Vagina (tissue), 2 donors: Measurements from ENCODE around the gene RFPL2.

Source experiments
- POLR2A ChIP-seq, 2 donors: fragments of 450-650 bp; IDR thresholded peaks; one replicate each; pipeline ENCODE4 v1.6.1; 2017; ENCODE audit warnings: antibody characterized with exemption in 2 of 2, mild to moderate bottlenecking in 2 of 2, moderate library complexity in 2 of 2
- TF ChIP-seq, protein P1 (sequence below), 3 experiments: fragments of 450-650 bp in 2 of 3; fragments of 200-600 bp in 1 of 3; sonication (generic) in 1 of 3; IDR thresholded peaks; one replicate each; pipeline ENCODE4 v1.5.1; 2017 to 2019; ENCODE audit warnings: antibody characterized with exemption in 3 of 3, mild to moderate bottlenecking in 2 of 3, moderate library complexity in 2 of 3

DNA sequence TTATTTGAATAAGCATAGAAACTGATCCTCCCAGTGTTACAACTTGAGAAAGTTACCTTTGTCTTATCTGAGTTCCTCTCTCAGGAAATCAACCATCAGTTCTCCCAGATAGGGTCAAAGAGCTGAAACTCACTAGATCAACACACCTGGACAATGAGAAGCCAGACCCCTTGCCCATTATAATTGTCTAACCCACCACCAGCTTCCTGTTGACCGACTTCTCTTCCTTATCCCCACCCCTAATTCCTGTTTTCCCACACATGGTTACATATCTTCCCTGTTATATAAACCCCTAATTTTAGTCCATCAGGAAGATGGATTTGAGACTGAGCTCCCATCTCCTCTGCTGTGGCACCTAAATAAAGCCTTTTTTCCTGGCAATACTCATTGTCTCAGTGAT is 43.4 kb upstream of the RFPL2 start:
- TF ChIP-seq, protein P1, sequence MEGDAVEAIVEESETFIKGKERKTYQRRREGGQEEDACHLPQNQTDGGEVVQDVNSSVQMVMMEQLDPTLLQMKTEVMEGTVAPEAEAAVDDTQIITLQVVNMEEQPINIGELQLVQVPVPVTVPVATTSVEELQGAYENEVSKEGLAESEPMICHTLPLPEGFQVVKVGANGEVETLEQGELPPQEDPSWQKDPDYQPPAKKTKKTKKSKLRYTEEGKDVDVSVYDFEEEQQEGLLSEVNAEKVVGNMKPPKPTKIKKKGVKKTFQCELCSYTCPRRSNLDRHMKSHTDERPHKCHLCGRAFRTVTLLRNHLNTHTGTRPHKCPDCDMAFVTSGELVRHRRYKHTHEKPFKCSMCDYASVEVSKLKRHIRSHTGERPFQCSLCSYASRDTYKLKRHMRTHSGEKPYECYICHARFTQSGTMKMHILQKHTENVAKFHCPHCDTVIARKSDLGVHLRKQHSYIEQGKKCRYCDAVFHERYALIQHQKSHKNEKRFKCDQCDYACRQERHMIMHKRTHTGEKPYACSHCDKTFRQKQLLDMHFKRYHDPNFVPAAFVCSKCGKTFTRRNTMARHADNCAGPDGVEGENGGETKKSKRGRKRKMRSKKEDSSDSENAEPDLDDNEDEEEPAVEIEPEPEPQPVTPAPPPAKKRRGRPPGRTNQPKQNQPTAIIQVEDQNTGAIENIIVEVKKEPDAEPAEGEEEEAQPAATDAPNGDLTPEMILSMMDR (IDR thresholded peaks at IDR 0.05) = no peak
- TF ChIP-seq POLR2A (IDR thresholded peaks at IDR 0.05) = no peak
